ENCODE data around the gene KRTAP1-1. TPM values are rescaled to one million over a fixed set of nuclear protein-coding genes. Genes with fewer than 3 reads are reported as not detected.
"Not testable (repeated sequence)": the region's sequence is repeated elsewhere in the genome, so short reads cannot be mapped to it uniquely, and the experiment has no call there.

The KRTAP1-1 gene
- total RNA-seq, 1 experiment from 2014 or later, result not detected

- TF ChIP-seq CTCF (IDR thresholded peaks at IDR 0.05; ENCODE audit: insufficient read depth in 1 of 2, low read depth in 1 of 2, low read length in 1 of 2, severe bottlenecking in 1 of 2, unreplicated experiment in 1 of 2), result no peak
- Mint-ChIP-seq H3K9me3 (ENCODE audit: unreplicated experiment) (peaks cover 9% of the 10 kb centered on the region), H3K4me3 (ENCODE audit: unreplicated experiment) (no peak overlapping the region), H3K36me3 (ENCODE audit: insufficient read depth, unreplicated experiment) (no peaks in the 10 kb centered on the region), H3K27ac (ENCODE audit: unreplicated experiment) (no peak overlapping the region), H3K27me3 (ENCODE audit: insufficient read depth, unreplicated experiment) (no peaks in the 10 kb centered on the region), H3K4me1 (ENCODE audit: low read depth, unreplicated experiment) (peaks cover 8% of the 10 kb centered on the region)
- intact Hi-C loops (cut with micrococcal nuclease; ENCODE audit: unreplicated experiment), result no loop called here
- Histone ChIP-seq H3K27me3 (replicated peaks; ENCODE audit: control insufficient read depth, insufficient read depth, low read length) (no peaks in the 10 kb centered on the region), H3K9me3 (no peaks in the 10 kb centered on the region), H3K4me3 (ENCODE audit: low read depth, low read length) (no peak overlapping the region), H3K4me1 (0 out of 2 replicates have a peak, but pooled peaks cover 3% of the 10 kb centered on the region), H3K36me3 (ENCODE audit: control insufficient read depth, insufficient read depth, low read length) (no peaks in the 10 kb centered on the region)
- no TSS peak for BruUV-seq (replicated peaks)
- ChIA-PET POLR2A (no interaction called here), CTCF (no interaction called here)
- no peak for DNase-seq
These were observed 3.3 kb downstream of the KRTAP1-1 start for GRCh38 chr17:41037853-41038350.

- POLR2A ChIA-PET; H3K4me1 Mint-ChIP-seq (ENCODE audit: low read depth, unreplicated experiment); H3K36me3 Mint-ChIP-seq (ENCODE audit: insufficient read depth, unreplicated experiment); DNase-seq; H3K27me3 Mint-ChIP-seq (ENCODE audit: insufficient read depth, unreplicated experiment); H3K4me3 Mint-ChIP-seq (ENCODE audit: unreplicated experiment); CTCF ChIA-PET; intact Hi-C loops (cut with micrococcal nuclease; ENCODE audit: unreplicated experiment); H3K9me3 ChIP-seq; H3K36me3 ChIP-seq (ENCODE audit: control insufficient read depth, insufficient read depth, low read length); H3K27me3 ChIP-seq (replicated peaks; ENCODE audit: control insufficient read depth, insufficient read depth, low read length); BruUV-seq (replicated peaks); H3K4me3 ChIP-seq (ENCODE audit: low read depth, low read length); H3K27ac Mint-ChIP-seq (ENCODE audit: unreplicated experiment); H3K4me1 ChIP-seq; H3K9me3 Mint-ChIP-seq (ENCODE audit: unreplicated experiment): not testable (repeated sequence)
These were observed 6.8 kb downstream of the KRTAP1-1 start, which contains the start of gene KRTAP1-3 for GRCh38 chr17:41034346-41034935. Gene KRTAP1-3, minus strand, starts transcription at chr17:41034874. Its CDS starts 53 bp downstream, at chr17:41034821.

- POLR2A ChIA-PET, result no interaction called here
- no peaks in the 10 kb centered on the region for H3K9me3 Mint-ChIP-seq (ENCODE audit: unreplicated experiment)
- H3K4me1 Mint-ChIP-seq (ENCODE audit: low read depth, unreplicated experiment), result peaks cover under 1% of the 10 kb centered on the region
- TF ChIP-seq CTCF (IDR thresholded peaks at IDR 0.05; ENCODE audit: insufficient read depth in 1 of 2, low read depth in 1 of 2, low read length in 1 of 2, severe bottlenecking in 1 of 2, unreplicated experiment in 1 of 2), result no peak
- no peaks in the 10 kb centered on the region for H3K27me3 Mint-ChIP-seq (ENCODE audit: insufficient read depth, unreplicated experiment)
- CTCF ChIA-PET, result no interaction called here
- no peak within 1 kb of the TSS for H3K4me3 ChIP-seq (ENCODE audit: low read depth, low read length)
- H3K36me3 Mint-ChIP-seq (ENCODE audit: insufficient read depth, unreplicated experiment), result no peaks in the 10 kb centered on the region
- no peaks in the 10 kb centered on the region for H3K9me3 ChIP-seq
- intact Hi-C loops (cut with micrococcal nuclease; ENCODE audit: unreplicated experiment), result no loop called here
- no peaks in the 10 kb centered on the region for H3K4me1 ChIP-seq
- no peak within 1 kb of the TSS for H3K27ac Mint-ChIP-seq (ENCODE audit: unreplicated experiment)
- H3K36me3 ChIP-seq (ENCODE audit: control insufficient read depth, insufficient read depth, low read length), result no peaks in the 10 kb centered on the region
- DNase-seq, result no peak
- H3K4me3 Mint-ChIP-seq (ENCODE audit: unreplicated experiment), result no peak within 1 kb of the TSS
- no peaks in the 10 kb centered on the region for H3K27me3 ChIP-seq (replicated peaks; ENCODE audit: control insufficient read depth, insufficient read depth, low read length)
- BruUV-seq (replicated peaks), result no TSS peak
These were observed 11.5 kb downstream of the KRTAP1-1 start, which contains the start of gene KRTAP1-4 for GRCh38 chr17:41029633-41030245. Gene KRTAP1-4, minus strand, starts transcription at chr17:41030195. Its CDS starts 117 bp downstream, at chr17:41030078.

Data from Caco-2 (cell line).